HCT116 (cell line): ENCODE results near the gene RGS6.

Source experiments
- CEBPB ChIP-seq: IDR thresholded peaks from 2 replicates; pipeline ENCODE4 v1.6.1; 2012; ENCODE audit warnings: low read depth
- CTCF ChIP-seq, 3 experiments: fragments of 200-600 bp in 1 of 3; sonication (generic) in 1 of 3; IDR thresholded peaks in 2 of 3; conservative IDR thresholded peaks in 1 of 3; 2 replicates each; pipeline ENCODE4 v1.5.1; 2012 to 2017; ENCODE audit warnings: low read depth in 2 of 3, low read length in 2 of 3, antibody characterized with exemption in 1 of 3, borderline replicate concordance in 1 of 3, control low read depth in 1 of 3, mild to moderate bottlenecking in 1 of 3, mixed read lengths in 1 of 3, mixed run types in 1 of 3, moderate library complexity in 1 of 3; ENCODE audit not compliant: insufficient read depth in 1 of 3
- EGR1 ChIP-seq: IDR thresholded peaks from 2 replicates; pipeline ENCODE4 v1.6.1; 2012; ENCODE audit warnings: low read depth
- ELF1 ChIP-seq: IDR thresholded peaks from 2 replicates; pipeline ENCODE4 v1.6.1; 2012; ENCODE audit warnings: low read depth, borderline replicate concordance
- EZH2 ChIP-seq: fragments of 200-600 bp; sonication (generic); IDR thresholded peaks from 2 replicates; pipeline ENCODE4 v1.6.1; 2017; ENCODE audit warnings: antibody characterized with exemption, mixed run types
- FOSL1 ChIP-seq: IDR thresholded peaks from 2 replicates; pipeline ENCODE4 v1.6.1; 2012; ENCODE audit warnings: low read depth
- JUND ChIP-seq: IDR thresholded peaks from 2 replicates; pipeline ENCODE4 v1.6.1; 2012
- POLR2A ChIP-seq: IDR thresholded peaks from 2 replicates; pipeline ENCODE4 v1.7.0; 2011; ENCODE audit warnings: borderline replicate concordance; ENCODE audit not compliant: insufficient read depth, insufficient read length; ENCODE audit errors: extremely low read depth
- POLR2AphosphoS5 ChIP-seq: IDR thresholded peaks from 2 replicates; pipeline ENCODE4 v1.6.1; 2011; ENCODE audit warnings: mild to moderate bottlenecking, low read depth, low read length, moderate library complexity
- RAD21 ChIP-seq: IDR thresholded peaks from 2 replicates; pipeline ENCODE4 v1.6.1; 2012; ENCODE audit warnings: low read depth, mild to moderate bottlenecking
- REST ChIP-seq: IDR thresholded peaks from 2 replicates; pipeline ENCODE4 v1.6.1; 2012; ENCODE audit warnings: low read depth
- SIN3A ChIP-seq: IDR thresholded peaks from 2 replicates; pipeline ENCODE4 v1.6.1; 2012; ENCODE audit warnings: low read depth
- SP1 ChIP-seq: IDR thresholded peaks from 2 replicates; pipeline ENCODE4 v1.6.1; 2012; ENCODE audit warnings: low read depth
- ZNF274 ChIP-seq: fragments of 200-500 bp; sonication (Bioruptor generic); IDR thresholded peaks from 2 replicates; pipeline ENCODE4 v1.6.1; 2014; ENCODE audit warnings: mild to moderate bottlenecking, low read depth, low read length, inconsistent platforms

GRCh38 chr14:72311516-72311915, 379.3 kb downstream of the RGS6 start:
- TF ChIP-seq ZNF274, result no peak
- TF ChIP-seq EZH2, result no peak
- no peak for TF ChIP-seq POLR2AphosphoS5
- no peak for TF ChIP-seq FOSL1
- no peak for TF ChIP-seq RAD21
- TF ChIP-seq REST, result no peak
- TF ChIP-seq POLR2A, result no peak
- TF ChIP-seq ELF1, result no peak
- no peak for TF ChIP-seq EGR1
- TF ChIP-seq JUND, result no peak
- TF ChIP-seq CEBPB, result no peak
- TF ChIP-seq CTCF (IDR thresholded peaks at IDR 0.05 in 2 of 3, conservative IDR thresholded peaks at IDR 0.05 in 1 of 3; ENCODE audit: borderline replicate concordance in 1 of 3, insufficient read depth in 1 of 3, low read depth in 2 of 3, low read length in 2 of 3), result no peak
- no peak for TF ChIP-seq SP1
- TF ChIP-seq SIN3A, result no peak
